ENCODE data around the gene FA2H.
"Not testable (repeated sequence)": the region's sequence is repeated elsewhere in the genome, so short reads cannot be mapped to it uniquely, and the experiment has no call there.

Gene FA2H

GRCh38 chr16:74743045-74743667 is 31.5 kb downstream of the FA2H start:
- DNase-seq = no peak

- no peak for DNase-seq
These were observed 32.6 kb downstream of the FA2H start for GRCh38 chr16:74742051-74742481.

- no peak for DNase-seq
These were observed 33.8 kb downstream of the FA2H start for GRCh38 chr16:74740795-74741304.

GRCh38 chr16:74739275-74739674 is 35.3 kb downstream of the FA2H start:
- DNase-seq = no peak

- no peak for DNase-seq
These were observed 35.8 kb downstream of the FA2H start for GRCh38 chr16:74738816-74739215.

GRCh38 chr16:74738113-74738541 is 36.5 kb downstream of the FA2H start:
- DNase-seq = no peak

- no peak for DNase-seq
These were observed 37.1 kb downstream of the FA2H start for GRCh38 chr16:74737521-74737920.

- no peak for DNase-seq
These were observed 38.0 kb downstream of the FA2H start for GRCh38 chr16:74736531-74737157.

GRCh38 chr16:74735554-74735953 is 39.1 kb downstream of the FA2H start:
- DNase-seq = no peak

- DNase-seq = no peak
These were observed 39.5 kb downstream of the FA2H start for GRCh38 chr16:74735162-74735452.

- no peak for DNase-seq
These were observed 40.1 kb downstream of the FA2H start for GRCh38 chr16:74734361-74735161.

- no peak for DNase-seq
These were observed 41.8 kb downstream of the FA2H start for GRCh38 chr16:74732707-74733350.

GRCh38 chr16:74731853-74732477 is 42.7 kb downstream of the FA2H start:
- no peak for DNase-seq

GRCh38 chr16:74729783-74730683 is 44.6 kb downstream of the FA2H start:
- DNase-seq = no peak

- DNase-seq = no peak
These were observed 46.7 kb downstream of the FA2H start for GRCh38 chr16:74727903-74728302.

GRCh38 chr16:74726716-74727115 is 47.9 kb downstream of the FA2H start:
- DNase-seq = peak in 1 of 6 experiments; percentile 5

- DNase-seq = no peak
These were observed 48.8 kb downstream of the FA2H start for GRCh38 chr16:74725651-74726455.

- no peak for DNase-seq
These were observed 49.6 kb downstream of the FA2H start for GRCh38 chr16:74724820-74725549.

GRCh38 chr16:74723256-74723655 is 51.4 kb downstream of the FA2H start:
- no peak for DNase-seq

GRCh38 chr16:74722156-74722555 is 52.5 kb downstream of the FA2H start:
- DNase-seq = not testable (repeated sequence)

Measured in stimulated activated naive CD4-positive, alpha-beta T cell (primary cell).